Fibroblast of lung (primary cell): ENCODE measurements around the gene FBXO38.

Experiments used
- EZH2 ChIP-seq: IDR thresholded peaks from 2 replicates; pipeline ENCODE4 v1.5.1; 2012; ENCODE audit warnings: low read length, control low read depth, mild to moderate bottlenecking; ENCODE audit errors: missing control alignments
- TF ChIP-seq, protein P1 (sequence below), 2 donors: IDR thresholded peaks in 1 of 2; conservative IDR thresholded peaks in 1 of 2; 1 replicate in 1 of 2; 2 replicates in 1 of 2; pipeline ENCODE4 v1.5.1; 2011 to 2012; ENCODE audit warnings: low read length in 2 of 2, control low read depth in 1 of 2, inconsistent platforms in 1 of 2, low read depth in 1 of 2, mild to moderate bottlenecking in 1 of 2

DNA sequence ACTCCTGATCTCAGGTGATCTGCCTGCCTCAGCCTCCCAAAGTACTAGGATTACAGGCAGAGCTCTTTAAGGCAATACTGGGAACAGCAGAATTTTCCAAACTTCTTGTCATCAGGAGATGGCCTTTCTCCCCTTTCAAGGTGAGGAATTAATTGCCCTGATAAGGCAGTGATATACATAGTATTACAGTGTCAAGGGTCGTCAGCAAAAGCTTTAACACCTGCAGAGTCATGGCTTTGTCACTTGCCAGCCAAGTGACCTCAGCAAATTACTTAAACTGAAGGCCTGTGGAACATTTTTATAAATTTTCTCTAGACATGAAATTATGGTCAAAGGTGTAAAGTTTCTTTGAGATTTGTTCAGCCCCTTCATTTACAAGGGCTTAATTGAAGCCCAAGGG, 59.5 kb downstream of the FBXO38 start:
- TF ChIP-seq, protein P1, sequence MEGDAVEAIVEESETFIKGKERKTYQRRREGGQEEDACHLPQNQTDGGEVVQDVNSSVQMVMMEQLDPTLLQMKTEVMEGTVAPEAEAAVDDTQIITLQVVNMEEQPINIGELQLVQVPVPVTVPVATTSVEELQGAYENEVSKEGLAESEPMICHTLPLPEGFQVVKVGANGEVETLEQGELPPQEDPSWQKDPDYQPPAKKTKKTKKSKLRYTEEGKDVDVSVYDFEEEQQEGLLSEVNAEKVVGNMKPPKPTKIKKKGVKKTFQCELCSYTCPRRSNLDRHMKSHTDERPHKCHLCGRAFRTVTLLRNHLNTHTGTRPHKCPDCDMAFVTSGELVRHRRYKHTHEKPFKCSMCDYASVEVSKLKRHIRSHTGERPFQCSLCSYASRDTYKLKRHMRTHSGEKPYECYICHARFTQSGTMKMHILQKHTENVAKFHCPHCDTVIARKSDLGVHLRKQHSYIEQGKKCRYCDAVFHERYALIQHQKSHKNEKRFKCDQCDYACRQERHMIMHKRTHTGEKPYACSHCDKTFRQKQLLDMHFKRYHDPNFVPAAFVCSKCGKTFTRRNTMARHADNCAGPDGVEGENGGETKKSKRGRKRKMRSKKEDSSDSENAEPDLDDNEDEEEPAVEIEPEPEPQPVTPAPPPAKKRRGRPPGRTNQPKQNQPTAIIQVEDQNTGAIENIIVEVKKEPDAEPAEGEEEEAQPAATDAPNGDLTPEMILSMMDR (conservative IDR thresholded peaks at IDR 0.05 in 1 of 2, IDR thresholded peaks at IDR 0.05 in 1 of 2; ENCODE audit: low read depth in 1 of 2, low read length in 2 of 2) = no peak
- TF ChIP-seq EZH2 = no peak
